ENCODE data around the gene CENPP.

GRCh38 chr9:92509050-92509449, 183.3 kb downstream of the CENPP start:
- TF ChIP-seq POLR2A (IDR thresholded peaks at IDR 0.05; ENCODE audit: extremely low read depth, insufficient read length) (no peak), CTCF (IDR thresholded peaks at IDR 0.05; ENCODE audit: low read depth, low read length) (no peak)

Data from NB4 (cell line).